HG03521 (cell line): ENCODE data around the gene PLA2G1B.
"Not testable (repeated sequence)": the region's sequence is repeated elsewhere in the genome, so short reads cannot be mapped to it uniquely, and the experiment has no call there.

Experiments
- ATAC-seq: cut with Tn5 transposase; IDR thresholded peaks from one replicate; pipeline ENCODE4 v1.9.1; 2021; ENCODE audit warnings: mild to moderate bottlenecking, moderate library complexity; ENCODE audit not compliant: unreplicated experiment

Gene PLA2G1B

GRCh38 chr12:120359128-120359527, 31.5 kb upstream of the PLA2G1B start:
- no peak for ATAC-seq

GRCh38 chr12:120358412-120359100, 31.0 kb upstream of the PLA2G1B start:
- no peak for ATAC-seq

- ATAC-seq, result no peak
Observed at GRCh38 chr12:120357104-120357503, 29.5 kb upstream of the PLA2G1B start.

GRCh38 chr12:120356567-120357030, 29.0 kb upstream of the PLA2G1B start:
- ATAC-seq, result no peak

GRCh38 chr12:120353556-120354317, 26.2 kb upstream of the PLA2G1B start:
- no peak for ATAC-seq

- no peak for ATAC-seq
Observed at GRCh38 chr12:120353136-120353535, 25.6 kb upstream of the PLA2G1B start.

GRCh38 chr12:120352117-120352516, 24.5 kb upstream of the PLA2G1B start:
- ATAC-seq, result no peak

- no peak for ATAC-seq
Observed at GRCh38 chr12:120350576-120351350, 23.2 kb upstream of the PLA2G1B start.

GRCh38 chr12:120347766-120348165, 20.2 kb upstream of the PLA2G1B start:
- ATAC-seq, result no peak

GRCh38 chr12:120346681-120347080, 19.1 kb upstream of the PLA2G1B start:
- ATAC-seq, result no peak

- ATAC-seq, result no peak
Observed at GRCh38 chr12:120346031-120346430, 18.5 kb upstream of the PLA2G1B start.

GRCh38 chr12:120343692-120344091, 16.1 kb upstream of the PLA2G1B start:
- no peak for ATAC-seq

GRCh38 chr12:120343039-120343537, 15.5 kb upstream of the PLA2G1B start:
- ATAC-seq, result no peak

- no peak for ATAC-seq
Observed at GRCh38 chr12:120342175-120343038, 14.8 kb upstream of the PLA2G1B start.

- no peak for ATAC-seq
Observed at GRCh38 chr12:120339256-120339655, 11.7 kb upstream of the PLA2G1B start.

- no peak for ATAC-seq
Observed at GRCh38 chr12:120337730-120338129, 10.2 kb upstream of the PLA2G1B start.

- not testable (repeated sequence) for ATAC-seq
Observed at GRCh38 chr12:120336392-120336791, 8.8 kb upstream of the PLA2G1B start.

- not testable (repeated sequence) for ATAC-seq
Observed at GRCh38 chr12:120335447-120335846, 7.9 kb upstream of the PLA2G1B start.

- no peak for ATAC-seq
Observed at GRCh38 chr12:120332523-120332922, 4.9 kb upstream of the PLA2G1B start.

GRCh38 chr12:120332041-120332440, 4.5 kb upstream of the PLA2G1B start:
- ATAC-seq, result no peak
